Kidney epithelial cell (primary cell): ENCODE measurements around the gene ATL2. TPM values are rescaled to one million over a fixed set of nuclear protein-coding genes. Genes with fewer than 3 reads are reported as not detected.

ENCODE experiments used
- DNase-seq: peaks from one replicate; pipeline ENCODE4 v3.0.0-alpha.2; 2010; ENCODE audit warnings: low read depth
- H3K27me3 ChIP-seq: 2 replicates; pipeline ENCODE4 v1.6.0; 2011; ENCODE audit warnings: low read length; ENCODE audit not compliant: control insufficient read depth, insufficient read depth
- H3K36me3 ChIP-seq: 2 replicates; pipeline ENCODE4 v1.5.1; 2011; ENCODE audit warnings: low read length; ENCODE audit not compliant: control insufficient read depth, insufficient read depth
- H3K4me3 ChIP-seq: 2 replicates; pipeline ENCODE4 v1.5.1; 2011; ENCODE audit warnings: low read depth, mild to moderate bottlenecking, control low read depth, low read length
- total RNA-seq: library from RNA; depleted of rRNA; stranded (reverse); fragments of >200 nt; gene quantifications from 2 replicates; pipeline ENCODE4 v1.2.3, GENCODE V29; 2015
- TF ChIP-seq, protein P1 (sequence below): IDR thresholded peaks from 2 replicates; pipeline ENCODE4 v1.5.1; 2011; ENCODE audit warnings: mild to moderate bottlenecking, moderate library complexity, low read length, control low read depth, inconsistent platforms; ENCODE audit not compliant: insufficient read depth, poor library complexity, severe bottlenecking

The ATL2 gene
- total RNA-seq, 1 donor from 2014 or later, result 65.8 TPM

DNA sequence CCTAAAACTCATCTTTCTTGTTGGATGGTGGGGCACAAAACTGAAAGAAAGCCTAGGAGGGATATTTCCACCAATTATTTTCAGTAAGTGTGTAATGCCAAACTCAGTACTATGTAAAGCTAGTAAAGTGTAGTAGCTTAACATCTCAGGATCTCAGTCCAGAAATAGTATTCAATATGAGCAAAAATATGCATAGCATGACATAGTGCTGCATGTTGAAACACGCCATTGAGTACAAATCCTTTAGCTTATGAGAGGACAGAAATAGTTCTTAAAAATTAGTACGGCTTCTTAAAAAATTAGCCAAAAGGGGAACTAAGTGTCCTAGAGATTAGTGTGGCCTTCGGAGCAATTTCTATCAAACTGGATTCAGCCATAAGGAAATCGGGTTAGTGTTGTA lies 21.7 kb upstream of the ATL2 start:
- no peaks in the 10 kb centered on the region for H3K36me3 ChIP-seq
- no peak overlapping the region for H3K4me3 ChIP-seq
- TF ChIP-seq, protein P1, sequence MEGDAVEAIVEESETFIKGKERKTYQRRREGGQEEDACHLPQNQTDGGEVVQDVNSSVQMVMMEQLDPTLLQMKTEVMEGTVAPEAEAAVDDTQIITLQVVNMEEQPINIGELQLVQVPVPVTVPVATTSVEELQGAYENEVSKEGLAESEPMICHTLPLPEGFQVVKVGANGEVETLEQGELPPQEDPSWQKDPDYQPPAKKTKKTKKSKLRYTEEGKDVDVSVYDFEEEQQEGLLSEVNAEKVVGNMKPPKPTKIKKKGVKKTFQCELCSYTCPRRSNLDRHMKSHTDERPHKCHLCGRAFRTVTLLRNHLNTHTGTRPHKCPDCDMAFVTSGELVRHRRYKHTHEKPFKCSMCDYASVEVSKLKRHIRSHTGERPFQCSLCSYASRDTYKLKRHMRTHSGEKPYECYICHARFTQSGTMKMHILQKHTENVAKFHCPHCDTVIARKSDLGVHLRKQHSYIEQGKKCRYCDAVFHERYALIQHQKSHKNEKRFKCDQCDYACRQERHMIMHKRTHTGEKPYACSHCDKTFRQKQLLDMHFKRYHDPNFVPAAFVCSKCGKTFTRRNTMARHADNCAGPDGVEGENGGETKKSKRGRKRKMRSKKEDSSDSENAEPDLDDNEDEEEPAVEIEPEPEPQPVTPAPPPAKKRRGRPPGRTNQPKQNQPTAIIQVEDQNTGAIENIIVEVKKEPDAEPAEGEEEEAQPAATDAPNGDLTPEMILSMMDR, result no peak
- DNase-seq, result no peak
- H3K27me3 ChIP-seq, result no peaks in the 10 kb centered on the region

DNA sequence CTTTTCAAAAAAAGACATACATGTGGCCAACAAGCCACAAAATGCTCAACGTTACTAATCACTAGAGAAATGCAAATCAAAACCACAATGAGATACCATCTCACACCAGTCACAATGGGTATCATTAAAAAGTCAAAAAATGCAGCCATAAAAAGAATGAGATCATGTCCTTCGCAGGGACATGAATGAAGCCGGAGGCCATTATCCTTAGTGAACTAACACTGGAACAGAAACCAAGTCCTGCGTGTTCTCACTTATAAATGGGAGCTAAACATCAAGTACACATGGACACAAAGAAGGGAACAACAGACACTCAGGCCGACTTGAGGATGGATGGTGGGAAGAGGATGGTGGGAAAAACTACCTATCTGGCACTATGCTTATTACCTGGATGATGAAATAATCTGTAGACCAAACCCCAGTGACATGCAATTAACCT lies 17.8 kb upstream of the ATL2 start:
- Histone ChIP-seq H3K4me3 (no peak overlapping the region), H3K36me3 (no peaks in the 10 kb centered on the region), H3K27me3 (no peaks in the 10 kb centered on the region)
- peak; percentile 57 for DNase-seq
- TF ChIP-seq, protein P1, result no peak

DNA sequence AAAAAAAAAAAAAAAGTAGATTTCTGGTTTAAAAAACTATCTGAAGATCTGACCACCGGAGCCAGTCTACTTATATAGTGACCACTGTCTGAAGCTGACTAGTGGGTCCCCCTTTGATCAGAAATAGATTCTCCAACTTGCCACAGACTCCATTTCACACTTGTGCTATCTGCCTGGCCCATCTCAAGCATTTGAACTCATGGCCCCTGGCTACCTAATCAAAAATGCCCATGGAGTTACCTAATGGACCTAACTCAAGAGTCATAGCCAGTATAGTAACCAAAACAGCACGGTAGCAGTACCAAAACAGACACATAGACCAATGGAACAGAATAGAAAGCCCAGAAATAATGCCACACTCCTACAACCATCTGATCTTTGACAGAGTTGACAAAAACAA lies 17.0 kb upstream of the ATL2 start:
- TF ChIP-seq, protein P1, result no peak
- DNase-seq, result no peak
- no peaks in the 10 kb centered on the region for H3K36me3 ChIP-seq
- no peak overlapping the region for H3K4me3 ChIP-seq
- H3K27me3 ChIP-seq, result no peaks in the 10 kb centered on the region

DNA sequence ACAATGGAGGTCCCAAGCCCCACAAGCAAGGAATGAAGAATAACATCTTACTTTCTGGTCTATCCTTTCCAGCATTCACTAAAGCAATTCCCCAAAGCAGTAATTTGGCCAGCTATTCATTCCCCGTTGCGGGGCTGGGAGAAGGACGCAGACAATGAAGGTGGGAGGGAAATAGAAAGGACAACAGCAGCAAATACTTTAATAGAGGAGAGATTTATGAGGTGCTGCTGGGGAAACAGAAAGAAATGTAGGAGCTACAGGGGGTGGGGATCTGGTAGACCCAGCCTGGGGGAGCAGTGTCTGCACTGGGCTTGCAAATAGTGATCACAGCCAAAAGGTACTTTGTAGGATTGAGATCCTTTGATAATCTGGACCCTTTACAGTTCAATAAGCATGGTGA lies 13.9 kb upstream of the ATL2 start:
- TF ChIP-seq, protein P1, result no peak
- Histone ChIP-seq H3K4me3 (no peak overlapping the region), H3K36me3 (no peaks in the 10 kb centered on the region), H3K27me3 (no peaks in the 10 kb centered on the region)
- no peak for DNase-seq

DNA sequence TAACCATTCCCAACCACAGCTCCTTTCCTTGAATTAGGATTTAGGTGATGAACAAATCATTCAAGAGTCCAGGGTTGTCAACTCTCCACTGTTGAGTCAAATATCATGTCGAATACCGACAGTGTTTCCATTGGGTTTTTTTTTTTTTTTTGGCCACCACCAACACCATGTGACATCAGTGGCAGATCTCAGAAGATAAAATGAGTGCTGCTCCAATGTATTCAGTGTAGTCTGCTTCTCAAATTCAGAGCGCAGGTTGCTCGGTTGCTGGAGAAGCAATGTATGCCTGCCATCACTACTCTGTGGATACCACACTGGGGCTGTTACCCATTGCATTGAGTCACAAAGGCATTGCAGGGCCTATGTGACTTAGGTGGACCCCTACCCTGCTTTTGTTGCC lies 10.8 kb upstream of the ATL2 start:
- no peak for DNase-seq
- no peak overlapping the region for H3K4me3 ChIP-seq
- no peaks in the 10 kb centered on the region for H3K27me3 ChIP-seq
- H3K36me3 ChIP-seq, result no peaks in the 10 kb centered on the region
- TF ChIP-seq, protein P1, result no peak

DNA sequence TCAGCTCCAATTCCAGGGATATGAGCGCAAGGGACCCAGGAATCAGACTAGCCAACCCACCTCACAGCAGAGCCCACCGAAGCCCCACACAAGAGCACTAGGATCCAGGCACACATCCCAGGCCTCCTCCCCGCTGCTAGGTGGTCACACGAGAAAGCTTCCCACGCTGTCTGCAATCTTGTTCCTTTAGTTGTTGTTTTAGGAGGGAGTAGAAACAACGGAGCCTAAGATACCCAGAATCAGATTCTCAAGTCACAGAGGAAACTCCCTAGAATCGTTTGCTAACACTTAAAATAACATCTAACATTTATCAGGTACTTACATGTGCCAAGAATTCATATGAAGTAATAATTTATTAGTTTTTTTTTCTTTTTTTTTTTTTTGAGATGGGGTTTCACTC lies 9.7 kb upstream of the ATL2 start:
- DNase-seq, result no peak
- Histone ChIP-seq H3K4me3 (no peak overlapping the region), H3K36me3 (no peaks in the 10 kb centered on the region), H3K27me3 (no peaks in the 10 kb centered on the region)
- TF ChIP-seq, protein P1, result no peak
